ENCODE measurements around the gene BTAF1.
A peak's percentile ranks its signal among the peaks of the same experiment; 100 is the strongest.
"Not testable (repeated sequence)": the region's sequence is repeated elsewhere in the genome, so short reads cannot be mapped to it uniquely, and the experiment has no call there.

BTAF1 gene

GRCh38 chr10:91923371-91924211, at the start of gene BTAF1:
Gene BTAF1, plus strand, starts transcription at chr10:91923770. Its CDS starts 307 bp downstream, at chr10:91924077.
- DNase-seq = peak; percentile 91

DNA sequence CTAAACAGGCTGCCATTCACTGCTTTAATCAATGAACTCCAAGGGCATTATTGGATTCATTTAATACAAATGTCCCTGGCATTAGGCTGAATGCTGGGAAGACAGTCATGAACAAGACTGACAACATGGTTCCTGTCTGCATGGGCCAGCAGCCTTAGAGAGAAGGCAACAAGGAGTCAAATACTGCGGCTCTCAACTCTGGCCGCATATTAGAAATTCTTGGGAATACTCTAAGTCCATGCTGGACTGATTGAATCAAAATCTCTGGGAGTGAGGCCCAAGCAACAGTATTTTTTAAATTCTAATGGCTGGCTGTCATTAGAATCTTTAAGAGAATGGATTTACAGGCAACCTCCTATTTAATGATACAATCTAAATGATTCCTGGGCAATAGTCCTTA, 48.4 kb upstream of the BTAF1 start:
- DNase-seq = no peak

GRCh38 chr10:91875779-91876178, 47.8 kb upstream of the BTAF1 start:
- DNase-seq = no peak

- no peak for DNase-seq
Measured at GRCh38 chr10:91879515-91880170, 43.9 kb upstream of the BTAF1 start.

DNA sequence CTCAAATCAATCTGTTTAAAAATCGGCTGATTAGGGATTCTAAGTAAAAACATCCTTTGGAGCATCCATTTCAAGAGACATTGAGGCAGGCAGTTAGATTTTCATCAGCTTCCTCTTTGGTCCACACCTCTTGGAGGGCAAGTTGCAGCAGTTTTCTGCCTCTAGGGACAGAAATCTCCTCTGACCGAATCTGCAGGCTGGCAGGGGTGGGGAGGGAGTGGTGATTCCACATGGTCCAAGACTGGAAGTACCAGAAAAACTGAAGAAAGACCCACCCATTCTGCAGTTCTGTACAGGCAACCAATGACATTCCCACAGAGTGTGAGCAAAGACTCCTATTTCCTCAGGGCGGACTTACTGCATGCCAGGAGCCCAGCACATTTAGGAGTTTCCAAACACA, 43.3 kb upstream of the BTAF1 start:
- no peak for DNase-seq

GRCh38 chr10:91883549-91884444, 39.8 kb upstream of the BTAF1 start:
- DNase-seq = no peak

GRCh38 chr10:91884536-91884935, 39.0 kb upstream of the BTAF1 start:
- DNase-seq = no peak

DNA sequence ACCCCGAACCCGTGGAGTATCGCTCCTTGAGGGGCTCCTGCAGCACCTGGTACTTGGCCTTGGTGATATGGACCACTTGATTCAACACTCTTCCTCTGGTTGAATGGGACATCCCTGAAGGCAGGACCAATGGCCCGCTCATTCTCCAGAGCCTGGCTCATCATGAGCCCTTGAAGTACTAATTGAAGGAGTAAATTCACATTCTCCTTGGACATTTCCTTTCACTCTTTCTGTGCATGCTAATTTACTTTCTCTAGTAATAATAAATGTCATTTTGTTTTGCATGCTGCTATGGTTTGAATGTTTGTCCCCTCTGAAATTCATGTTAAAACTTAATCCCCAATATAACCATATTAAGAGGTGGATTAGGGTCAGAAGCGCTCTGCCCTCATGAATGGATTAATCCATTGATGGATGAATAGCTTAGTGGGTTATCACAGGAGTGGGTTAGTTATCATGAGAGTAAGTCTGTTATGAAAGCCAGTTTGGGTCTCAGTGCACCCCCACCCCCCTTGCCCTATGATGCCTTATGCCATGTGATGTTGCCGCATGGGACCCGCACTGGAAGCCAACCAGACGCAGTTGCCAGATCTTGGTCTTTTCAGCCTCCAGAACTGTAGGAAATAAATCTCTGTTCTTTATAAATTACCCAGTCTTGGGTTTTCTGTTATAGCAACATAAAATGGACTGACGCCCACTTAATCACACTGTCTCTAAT, 38.0 kb upstream of the BTAF1 start:
- DNase-seq = no peak

GRCh38 chr10:91886954-91887271, 36.7 kb upstream of the BTAF1 start:
- DNase-seq = no peak

GRCh38 chr10:91887272-91888076, 36.1 kb upstream of the BTAF1 start:
- no peak for DNase-seq

DNA sequence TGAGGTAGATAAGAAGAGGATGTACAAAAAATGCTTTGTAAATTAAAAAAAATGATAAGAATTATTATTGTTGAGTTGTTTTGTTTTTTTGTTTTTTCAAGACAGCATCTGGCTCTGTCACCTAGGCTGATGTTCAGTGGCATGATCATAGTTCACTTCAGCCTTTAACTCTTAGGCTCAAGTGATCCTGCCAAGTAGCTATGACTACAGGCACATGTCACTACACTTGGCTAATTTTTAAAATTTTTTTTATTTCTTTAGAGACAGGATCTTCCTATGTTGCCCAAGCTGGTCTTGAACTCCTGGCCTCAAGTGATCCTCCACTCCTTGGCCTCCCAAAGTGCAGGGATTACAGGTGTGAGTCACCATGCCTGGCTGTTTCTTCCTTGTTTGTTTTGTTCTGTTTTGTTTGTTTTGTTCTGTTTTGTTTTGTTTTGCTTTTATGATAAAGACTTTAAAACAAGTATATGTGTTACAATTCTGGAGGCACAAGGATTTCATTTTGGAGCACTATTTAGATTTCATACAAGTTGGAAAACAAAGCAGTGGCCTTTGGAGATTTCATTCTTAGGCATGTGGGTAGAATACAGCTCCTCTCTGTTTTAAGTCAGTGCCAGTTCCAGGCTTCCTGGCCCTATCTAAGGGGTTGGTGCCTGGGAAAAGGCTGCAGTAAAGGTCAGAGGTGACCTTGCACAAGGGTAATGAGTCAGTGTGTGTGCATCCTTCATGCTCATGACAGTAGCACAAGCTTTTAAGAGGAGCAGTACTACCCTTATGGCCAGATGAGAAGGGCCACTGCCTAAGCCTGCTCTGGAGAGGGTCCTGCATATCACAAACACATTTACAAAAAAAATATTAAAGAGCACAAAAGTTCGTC, 32.2 kb upstream of the BTAF1 start:
- no peak for DNase-seq

DNA sequence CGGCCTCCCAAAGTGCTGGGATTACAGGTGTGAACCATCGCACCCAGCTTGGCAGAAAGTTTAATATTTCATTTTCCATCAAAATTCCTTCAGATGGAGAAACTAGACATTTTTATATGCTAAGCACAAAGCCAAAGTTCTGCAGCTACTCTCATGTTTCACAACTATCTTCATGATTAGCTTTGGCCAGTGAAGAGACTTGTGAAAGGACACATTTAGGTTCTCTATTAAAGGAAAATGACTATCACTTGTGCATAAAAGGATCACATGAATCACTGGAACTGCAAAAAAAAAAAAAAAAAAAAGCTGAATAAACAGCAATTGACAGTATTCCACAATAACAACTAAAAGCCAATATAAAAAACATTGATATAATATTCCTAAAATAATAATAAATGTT, 30.5 kb upstream of the BTAF1 start:
- no peak for DNase-seq

- not testable (repeated sequence) for DNase-seq
Measured at GRCh38 chr10:91894261-91894685, 29.3 kb upstream of the BTAF1 start.

DNA sequence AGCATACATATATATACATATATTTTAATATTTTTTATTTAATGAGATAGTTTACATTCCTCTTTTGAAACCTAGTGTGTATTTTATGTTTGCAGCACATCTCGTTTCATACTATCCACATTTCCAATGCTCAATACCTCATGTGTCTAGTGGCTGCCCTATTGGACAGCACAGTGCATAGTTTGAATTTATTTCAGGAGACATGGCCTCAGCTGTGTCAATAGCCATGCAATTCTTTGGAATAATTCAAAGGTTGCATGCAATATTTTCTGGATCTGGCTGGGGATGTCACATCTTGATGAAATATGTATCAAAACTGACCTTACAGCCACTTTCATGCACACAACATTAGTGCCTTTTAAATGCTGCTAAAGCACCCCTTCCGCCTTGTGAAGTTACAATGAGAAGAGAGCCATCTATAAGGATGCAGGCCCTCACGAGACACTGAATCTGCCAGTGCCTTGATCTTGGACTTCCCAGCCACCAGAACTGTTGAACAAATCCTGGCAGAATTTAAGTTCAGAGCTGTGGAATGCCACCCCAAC, 27.3 kb upstream of the BTAF1 start:
- DNase-seq = no peak

GRCh38 chr10:91897421-91897820, 26.1 kb upstream of the BTAF1 start:
- DNase-seq = no peak

DNA sequence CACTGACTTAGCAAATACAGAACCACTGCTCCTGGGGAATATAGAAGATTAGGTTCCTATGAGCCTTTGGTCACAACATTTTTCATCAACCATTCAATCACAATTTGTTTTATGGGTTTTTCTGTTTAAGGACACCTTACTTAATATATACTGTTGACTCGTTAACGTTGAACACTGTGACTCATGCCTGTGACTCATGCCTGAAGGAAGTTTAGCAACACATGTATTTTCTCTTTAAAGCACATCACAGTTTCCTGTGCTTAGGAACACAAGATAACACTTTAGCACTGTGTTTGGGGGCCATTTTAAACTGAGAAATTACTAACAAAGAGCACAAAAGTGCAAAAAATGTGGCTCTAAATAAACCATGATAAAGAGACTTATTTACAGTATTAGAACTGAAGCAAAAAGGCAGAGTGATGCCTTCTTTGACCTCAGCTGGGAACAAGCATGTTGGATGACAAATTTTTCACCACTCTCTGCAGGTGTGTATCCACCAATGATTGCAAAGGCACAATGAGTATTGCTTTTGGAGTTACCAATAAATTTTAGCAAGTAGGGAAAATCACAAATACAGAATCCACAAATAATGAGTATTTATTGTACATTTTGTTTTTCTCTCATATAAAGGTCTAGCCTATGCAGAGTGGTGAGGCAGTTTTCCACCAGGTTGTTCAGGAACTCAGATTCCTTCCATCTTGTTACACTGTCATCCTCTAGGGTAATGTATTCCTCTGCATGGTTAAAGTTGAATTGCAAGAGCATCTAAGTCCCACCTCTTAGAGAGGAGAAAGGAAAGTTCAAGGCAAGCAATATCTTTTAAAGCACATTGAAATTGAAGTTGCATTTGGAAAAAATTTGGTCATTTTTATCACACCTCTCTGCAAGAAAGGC, 21.5 kb upstream of the BTAF1 start:
- DNase-seq = peak; percentile 68

- DNase-seq = no peak
Measured at GRCh38 chr10:91907033-91907594, 16.5 kb upstream of the BTAF1 start.

DNA sequence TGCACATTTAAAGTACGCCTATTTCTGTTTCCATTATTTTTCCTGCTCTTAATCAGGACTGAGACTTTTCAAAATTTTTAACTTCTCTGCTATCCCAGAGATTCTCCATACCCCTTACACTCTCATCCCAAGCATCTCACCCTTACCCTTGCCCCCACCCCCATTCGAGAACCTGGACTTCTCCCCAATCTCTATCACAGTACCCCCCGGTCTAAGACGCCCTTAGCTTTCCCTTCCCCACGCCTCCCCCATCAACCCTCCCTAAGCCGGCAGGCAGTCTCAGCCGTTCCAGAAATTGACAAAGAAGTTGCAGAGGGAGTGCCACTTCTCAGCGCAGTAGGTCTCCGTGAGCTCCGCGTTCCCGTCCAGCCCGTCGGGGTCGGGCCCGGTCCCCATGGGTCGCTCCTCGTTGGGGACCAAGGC, 15.6 kb upstream of the BTAF1 start:
- no peak for DNase-seq
